H9 (cell line): Measurements from ENCODE around the gene S100A6. TPM values are rescaled to one million over a fixed set of nuclear protein-coding genes. Genes with fewer than 3 reads are reported as not detected.
A peak's percentile ranks its signal among the peaks of the same experiment; 100 is the strongest.

Experiments used
- DNase-seq: peaks from one replicate; pipeline ENCODE4 v3.0.0-alpha.2; 2017
- H2AFZ ChIP-seq: one replicate; pipeline ENCODE4 v1.6.1; 2013; ENCODE audit warnings: mild to moderate bottlenecking, low read length, control low read depth, moderate library complexity
- H2AK5ac ChIP-seq: 2 replicates; pipeline ENCODE4 v1.6.1; 2013; ENCODE audit warnings: low read length, control low read depth, mixed read lengths; ENCODE audit not compliant: insufficient read length
- H2BK120ac ChIP-seq: one replicate; pipeline ENCODE4 v1.6.1; 2013; ENCODE audit warnings: low read depth, mild to moderate bottlenecking, low read length, control low read depth, inconsistent platforms; ENCODE audit not compliant: poor library complexity, severe bottlenecking
- H2BK12ac ChIP-seq: 2 replicates; pipeline ENCODE4 v1.6.1; 2013; ENCODE audit warnings: low read length, control low read depth, mixed read lengths, low read depth; ENCODE audit not compliant: insufficient read length
- H2BK15ac ChIP-seq: 2 replicates; pipeline ENCODE4 v1.6.1; 2013; ENCODE audit warnings: low read depth, low read length, control low read depth
- H2BK20ac ChIP-seq: one replicate; pipeline ENCODE4 v1.6.1; 2013; ENCODE audit warnings: low read depth, mild to moderate bottlenecking, low read length, control low read depth, inconsistent platforms; ENCODE audit not compliant: poor library complexity, severe bottlenecking
- H2BK5ac ChIP-seq: 2 replicates; pipeline ENCODE4 v1.6.1; 2013; ENCODE audit warnings: low read length, control low read depth, mixed read lengths; ENCODE audit not compliant: insufficient read length
- H3K14ac ChIP-seq: 2 replicates; pipeline ENCODE4 v1.6.1; 2013; ENCODE audit warnings: low read length, control low read depth; ENCODE audit not compliant: insufficient read depth
- H3K18ac ChIP-seq: 2 replicates; pipeline ENCODE4 v1.6.1; 2013; ENCODE audit warnings: low read depth, mild to moderate bottlenecking, mixed read lengths, low read length, control low read depth; ENCODE audit not compliant: insufficient read length
- H3K23ac ChIP-seq: 2 replicates; pipeline ENCODE4 v1.6.1; 2013; ENCODE audit warnings: low read length, control low read depth, mixed read lengths, low read depth; ENCODE audit not compliant: insufficient read length
- H3K23me2 ChIP-seq: 2 replicates; pipeline ENCODE4 v1.6.1; 2013; ENCODE audit warnings: low read depth, mild to moderate bottlenecking, mixed read lengths, low read length, control low read depth; ENCODE audit not compliant: insufficient read length, poor library complexity, severe bottlenecking
- H3K27ac ChIP-seq: 2 replicates; pipeline ENCODE4 v1.5.1; 2013; ENCODE audit warnings: low read length, control low read depth, mixed read lengths, low read depth; ENCODE audit not compliant: insufficient read length
- H3K27me3 ChIP-seq: 2 replicates; pipeline ENCODE4 v1.6.1; 2013; ENCODE audit warnings: low read length, control low read depth, inconsistent platforms; ENCODE audit not compliant: insufficient read depth
- H3K4ac ChIP-seq: 2 replicates; pipeline ENCODE4 v1.6.1; 2013; ENCODE audit warnings: low read depth, mild to moderate bottlenecking, control low read depth, inconsistent platforms, low read length, moderate library complexity
- H3K4me1 ChIP-seq: 2 replicates; pipeline ENCODE4 v1.6.1; 2013; ENCODE audit warnings: low read length, control low read depth, inconsistent platforms; ENCODE audit not compliant: insufficient read depth
- H3K4me2 ChIP-seq: 2 replicates; pipeline ENCODE4 v1.6.1; 2013; ENCODE audit warnings: low read length, control low read depth, mixed read lengths; ENCODE audit not compliant: insufficient read length, insufficient read depth
- H3K56ac ChIP-seq: 2 replicates; pipeline ENCODE4 v1.6.1; 2013; ENCODE audit warnings: low read depth, mild to moderate bottlenecking, mixed read lengths, low read length, control low read depth; ENCODE audit not compliant: insufficient read length
- H3K79me1 ChIP-seq: 2 replicates; pipeline ENCODE4 v1.6.1; 2013; ENCODE audit warnings: low read depth, mild to moderate bottlenecking, moderate library complexity, low read length, control low read depth, inconsistent platforms; ENCODE audit not compliant: insufficient read depth, poor library complexity, severe bottlenecking
- H3K79me2 ChIP-seq: 2 replicates; pipeline ENCODE4 v1.6.1; 2013; ENCODE audit warnings: low read length, control low read depth, inconsistent platforms; ENCODE audit not compliant: insufficient read depth
- H3K9ac ChIP-seq: 2 replicates; pipeline ENCODE4 v1.6.1; 2013; ENCODE audit warnings: low read length, control low read depth, mixed read lengths; ENCODE audit not compliant: insufficient read length; ENCODE audit errors: extremely low read depth
- H3K9me3 ChIP-seq: one replicate; pipeline ENCODE4 v1.6.1; 2013; ENCODE audit warnings: low read depth, low read length, inconsistent platforms; ENCODE audit not compliant: control insufficient read depth
- H3T11ph ChIP-seq: one replicate; pipeline ENCODE4 v1.6.1; 2013; ENCODE audit warnings: mild to moderate bottlenecking, low read length, control low read depth, inconsistent platforms
- H4K20me1 ChIP-seq: one replicate; pipeline ENCODE4 v1.6.1; 2013; ENCODE audit not compliant: control insufficient read depth, insufficient read length, insufficient read depth
- H4K5ac ChIP-seq: 2 replicates; pipeline ENCODE4 v1.6.1; 2013; ENCODE audit warnings: low read depth, mild to moderate bottlenecking, mixed read lengths, low read length, control low read depth; ENCODE audit not compliant: insufficient read length
- H4K8ac ChIP-seq: replicated peaks from 2 replicates; pipeline ENCODE4 v1.6.1; 2013; ENCODE audit warnings: low read length, control low read depth, mixed read lengths, low read depth; ENCODE audit not compliant: insufficient read length
- H4K91ac ChIP-seq: 2 replicates; pipeline ENCODE4 v1.6.1; 2013; ENCODE audit warnings: low read depth, mild to moderate bottlenecking, moderate library complexity, mixed read lengths, low read length, control low read depth; ENCODE audit not compliant: insufficient read length
- H3K27ac Mint-ChIP-seq, 3 experiments: 2 replicates in 2 of 3; 3 replicates in 1 of 3; pipeline ENCODE4 v1.8.0; 2020 to 2021; ENCODE audit warnings: mixed read lengths in 3 of 3, mild to moderate bottlenecking in 1 of 3, moderate library complexity in 1 of 3
- H3K27me3 Mint-ChIP-seq: 2 replicates; pipeline ENCODE4 v1.8.0; 2021; ENCODE audit warnings: low read depth, mild to moderate bottlenecking, moderate library complexity, mixed read lengths
- H3K36me3 Mint-ChIP-seq, 3 experiments: 2 replicates in 2 of 3; 3 replicates in 1 of 3; pipeline ENCODE4 v1.8.0; 2020 to 2021; ENCODE audit warnings: low read depth in 3 of 3, mixed read lengths in 3 of 3; ENCODE audit not compliant: insufficient read depth in 1 of 3
- H3K4me1 Mint-ChIP-seq, 2 experiments: 2 replicates each; pipeline ENCODE4 v1.8.0; 2020; ENCODE audit warnings: mixed read lengths in 2 of 2
- H3K4me3 Mint-ChIP-seq, 2 experiments: 2 replicates in 1 of 2; 3 replicates in 1 of 2; pipeline ENCODE4 v1.8.0; 2020 to 2021; ENCODE audit warnings: mild to moderate bottlenecking in 2 of 2, mixed read lengths in 2 of 2, moderate library complexity in 1 of 2
- H3K9me3 Mint-ChIP-seq, 2 experiments: 2 replicates in 1 of 2; 3 replicates in 1 of 2; pipeline ENCODE4 v1.8.0; 2020; ENCODE audit warnings: mild to moderate bottlenecking in 2 of 2, mixed read lengths in 2 of 2, moderate library complexity in 1 of 2
- CTCF ChIP-seq: fragments of 200-600 bp; sonication (generic); conservative IDR thresholded peaks from 3 replicates; pipeline ENCODE4 v1.8.0; 2021; ENCODE audit warnings: antibody characterized with exemption, mild to moderate bottlenecking
- WGBS: extraction: QIAGEN DNeasy Blood & Tissue Kit; methylation state at CpG from one replicate; pipeline ENCODE4 v1.1.7; 2013; ENCODE audit warnings: missing lambda C conversion rate, low lambda C conversion rate, mixed read lengths; ENCODE audit not compliant: insufficient read length; ENCODE audit errors: extremely low coverage; 5-methylcytosine and 5-hydroxymethylcytosine counted together
- total RNA-seq: library from RNA; stranded (reverse); gene quantifications from 2 replicates; pipeline ENCODE4 v1.2.1, GENCODE V29; 2021

S100A6 gene
- total RNA-seq, 1 experiment from 2014 or later = not detected

- H3K14ac ChIP-seq = 0 out of 2 replicates have a peak overlapping the region, but pooled peaks have one; percentile 28
- H3K4me1 ChIP-seq = peaks cover 7% of the 10 kb centered on the region; the same call in 1 of the 2 replicates
- H3K23ac ChIP-seq = no peak overlapping the region
- H4K8ac ChIP-seq = no peak overlapping the region
- no peak overlapping the region for H3K27ac ChIP-seq
- H4K20me1 ChIP-seq = peaks cover 3% of the 10 kb centered on the region
- no peaks in the 10 kb centered on the region for H3K36me3 Mint-ChIP-seq
- no peaks in the 10 kb centered on the region for H3K79me2 ChIP-seq
- peaks cover 33 to 35% of the 10 kb centered on the region in 2 experiments for H3K4me1 Mint-ChIP-seq
- H2BK15ac ChIP-seq = no peak overlapping the region
- WGBS = no CpG with 5 or more reads among the region's 22 CpGs
- H2BK5ac ChIP-seq = no peak overlapping the region
- no peak overlapping the region for H2BK20ac ChIP-seq
- H4K5ac ChIP-seq = no peak overlapping the region
- H3K4me2 ChIP-seq = peak overlapping the region; percentile 23
- H3K4me3 Mint-ChIP-seq = peak overlapping the region in 1 of 2 experiments; percentile 39; a peak in 3 of 5 replicates
- H2BK120ac ChIP-seq = no peak overlapping the region
- H2AFZ ChIP-seq = no peak overlapping the region
- H3K27me3 Mint-ChIP-seq = peaks cover 15% of the 10 kb centered on the region
- H3K23me2 ChIP-seq = no peaks in the 10 kb centered on the region
- no peaks in the 10 kb centered on the region for H3K9me3 Mint-ChIP-seq
- H3K4ac ChIP-seq = no peak overlapping the region
- no peak overlapping the region for H3T11ph ChIP-seq
- H2BK12ac ChIP-seq = no peak overlapping the region
- no peaks in the 10 kb centered on the region for H3K27me3 ChIP-seq
- H4K91ac ChIP-seq = no peak overlapping the region
- H3K27ac Mint-ChIP-seq = peak overlapping the region in 2 of 3 experiments; percentile 4 to 91; a peak in 3 of 7 replicates
- no peak overlapping the region for H2AK5ac ChIP-seq
- peak overlapping the region; percentile 4 for H3K18ac ChIP-seq
- peak; percentile 53 for DNase-seq
- TF ChIP-seq CTCF = no peak
- no peaks in the 10 kb centered on the region for H3K79me1 ChIP-seq
- no peak overlapping the region for H3K56ac ChIP-seq
- no peak overlapping the region for H3K9ac ChIP-seq
- no peaks in the 10 kb centered on the region for H3K9me3 ChIP-seq
These were observed 32.0 kb upstream of the S100A6 start for GRCh38 chr1:153567621-153568366.
